Right lobe of liver (tissue), 6 donors: ENCODE data around the gene SEMA3A. TPM values are rescaled to one million over a fixed set of nuclear protein-coding genes. Genes with fewer than 3 reads are reported as not detected.

Experiments
- ATAC-seq, 4 donors: fragments of 200-7000 bp; cut with Tn5 transposase; one replicate each; pipeline ENCODE4 v1.9.1; 2020; ENCODE audit warnings: mild to moderate bottlenecking in 4 of 4, moderate library complexity in 4 of 4
- DNase-seq, 3 donors: peaks; one replicate each; pipeline ENCODE4 v3.0.0-alpha.2; 2020
- H3K27ac ChIP-seq, 3 donors: fragments of 200-600 bp; one replicate each; pipeline ENCODE4 v1.8.0; 2022
- H3K27me3 ChIP-seq, 2 donors: fragments of 200-600 bp; one replicate each; pipeline ENCODE4 v1.8.0; 2022
- H3K36me3 ChIP-seq, 4 donors: fragments of 200-600 bp; sonication (generic) in 1 of 4; one replicate each; pipeline versions ENCODE4 v1.5.1 to v1.8.0; 2017 to 2022; ENCODE audit warnings: control low read depth in 1 of 4
- H3K4me1 ChIP-seq, 4 donors: fragments of 200-600 bp; sonication (generic) in 1 of 4; one replicate each; pipeline versions ENCODE4 v1.5.1 to v1.8.0; 2017 to 2022; ENCODE audit warnings: control low read depth in 1 of 4
- H3K4me3 ChIP-seq, 3 donors: fragments of 200-600 bp; one replicate each; pipeline ENCODE4 v1.8.0; 2022
- H3K9me3 ChIP-seq, 4 donors: fragments of 200-600 bp; sonication (generic) in 1 of 4; one replicate each; pipeline versions ENCODE4 v1.5.1 to v1.8.0; 2017 to 2022; ENCODE audit warnings: control low read depth in 1 of 4
- CTCF ChIP-seq, 4 donors: fragments of 200-600 bp in 3 of 4; fragments of 450-650 bp in 1 of 4; IDR thresholded peaks; one replicate each; pipeline versions ENCODE4 v1.5.1 to v1.8.0; 2016 to 2022; ENCODE audit warnings: antibody characterized with exemption in 4 of 4, mild to moderate bottlenecking in 2 of 4
- POLR2A ChIP-seq: fragments of 450-650 bp; IDR thresholded peaks from one replicate; pipeline ENCODE4 v1.6.1; 2017; ENCODE audit warnings: antibody characterized with exemption, mild to moderate bottlenecking
- WGBS: methylation state at CpG from one replicate; pipeline ENCODE4 v1.1.6; 2018; ENCODE audit warnings: low coverage, low lambda C conversion rate; ENCODE audit not compliant: insufficient coverage; ENCODE audit errors: missing lambda C conversion rate; 5-methylcytosine and 5-hydroxymethylcytosine counted together
- intact Hi-C, 2 donors: fragments of 100-400 bp; cut with DNase I; formaldehyde crosslinking; loops; one replicate each; pipeline versions ENCODE4 v1.11.2 to v1.14.1; 2022
- total RNA-seq, 6 experiments: library from RNA; depleted of rRNA in 2 of 6; stranded (reverse); fragments of >200 nt in 2 of 6; fragmentation: NEBNext Ultra II Directional in 3 of 6; extraction: Animal tissue kit (Norgen Biotek cat#: 25700) in 3 of 6; gene quantifications; one replicate each; pipeline versions ENCODE4 v1.1.0 to v1.2.4, GENCODE V29; 2016 to 2023
- donor health status: DM: no; HTN: yes; CAD: no.
- donor health status: DM: no; HTN: no; CAD: no.
- donor health status: DM: no; HTN: no; CAD: no.
- donor health status: DM: no; HTN: yes; CAD: no.
- donor health status: DM: no; HTN: yes; CAD: no.

Gene SEMA3A
- total RNA-seq, 6 experiments from 2014 or later = 0.12 to 0.57 (median 0.29) TPM; not detected in 1

DNA sequence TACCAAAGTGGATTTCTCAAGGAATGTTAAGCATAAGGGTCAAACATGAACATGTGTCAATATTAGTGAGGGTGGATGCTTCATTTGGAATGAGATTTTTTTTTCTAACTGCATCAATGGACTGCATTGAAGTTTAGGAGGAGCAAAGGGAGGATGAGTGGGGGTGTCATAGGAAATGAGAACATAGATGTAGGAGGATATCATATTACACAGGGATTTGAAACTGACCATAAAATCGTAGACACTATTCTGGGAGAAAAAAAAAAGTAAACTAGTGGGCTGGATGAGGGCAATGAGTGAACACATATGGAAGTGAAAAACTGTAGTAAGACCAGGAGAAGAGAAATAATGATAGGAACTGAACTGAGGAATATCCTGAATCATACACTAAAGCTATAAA lies 109.4 kb downstream of the SEMA3A start:
- TF ChIP-seq POLR2A = no peak
- no peak for TF ChIP-seq CTCF (IDR thresholded peaks at IDR 0.05)
- H3K9me3 ChIP-seq = no peaks in the 10 kb centered on the region
- H3K4me1 ChIP-seq = no peaks in the 10 kb centered on the region
- H3K27me3 ChIP-seq = no peaks in the 10 kb centered on the region
- 13% methylated on average over 1 of the region's 1 CpG for WGBS
- DNase-seq (no peak), ATAC-seq (no peak)
- H3K27ac ChIP-seq = no peak overlapping the region
- H3K36me3 ChIP-seq = no peaks in the 10 kb centered on the region
- H3K4me3 ChIP-seq = no peak overlapping the region
- intact Hi-C loops = no loop called here

- WGBS = 42% methylated on average over 2 of the region's 2 CpGs
- DNase-seq (no peak), ATAC-seq (no peak)
- no peaks in the 10 kb centered on the region for H3K27me3 ChIP-seq
- H3K4me3 ChIP-seq = no peak overlapping the region
- no peaks in the 10 kb centered on the region for H3K9me3 ChIP-seq
- no peaks in the 10 kb centered on the region for H3K36me3 ChIP-seq
- no peak overlapping the region for H3K27ac ChIP-seq
- TF ChIP-seq POLR2A (no peak), CTCF (IDR thresholded peaks at IDR 0.05) (no peak)
- H3K4me1 ChIP-seq = no peaks in the 10 kb centered on the region
- intact Hi-C loops = no loop called here
Measured at GRCh38 chr7:84083846-84084245, 110.7 kb downstream of the SEMA3A start.

GRCh38 chr7:84081973-84082522 lies 112.5 kb downstream of the SEMA3A start:
- Histone ChIP-seq H3K27ac (no peak overlapping the region), H3K36me3 (no peaks in the 10 kb centered on the region), H3K9me3 (no peaks in the 10 kb centered on the region), H3K4me1 (no peaks in the 10 kb centered on the region), H3K27me3 (no peaks in the 10 kb centered on the region), H3K4me3 (no peak overlapping the region)
- WGBS = 41% methylated on average over 3 of the region's 3 CpGs
- ATAC-seq (no peak), DNase-seq (no peak)
- no peak for TF ChIP-seq CTCF (IDR thresholded peaks at IDR 0.05)
- no peak for TF ChIP-seq POLR2A
- intact Hi-C loops = no loop called here

GRCh38 chr7:84077336-84077735 lies 117.3 kb downstream of the SEMA3A start:
- DNase-seq (no peak), ATAC-seq (no peak)
- Histone ChIP-seq H3K27ac (no peak overlapping the region), H3K9me3 (no peaks in the 10 kb centered on the region), H3K27me3 (no peaks in the 10 kb centered on the region), H3K36me3 (no peaks in the 10 kb centered on the region), H3K4me3 (no peak overlapping the region), H3K4me1 (no peaks in the 10 kb centered on the region)
- WGBS = 57% methylated on average over 4 of the region's 4 CpGs
- TF ChIP-seq POLR2A = no peak
- no peak for TF ChIP-seq CTCF (IDR thresholded peaks at IDR 0.05)
- intact Hi-C loops = no loop called here

GRCh38 chr7:84076219-84076618 lies 118.4 kb downstream of the SEMA3A start:
- no peaks in the 10 kb centered on the region for H3K36me3 ChIP-seq
- no peak overlapping the region for H3K4me3 ChIP-seq
- intact Hi-C loops = no loop called here
- ATAC-seq (no peak), DNase-seq (no peak)
- no peak for TF ChIP-seq CTCF (IDR thresholded peaks at IDR 0.05)
- TF ChIP-seq POLR2A = no peak
- no peaks in the 10 kb centered on the region for H3K4me1 ChIP-seq
- H3K27ac ChIP-seq = no peak overlapping the region
- H3K27me3 ChIP-seq = no peaks in the 10 kb centered on the region
- 60% methylated on average over 1 of the region's 1 CpG for WGBS
- H3K9me3 ChIP-seq = no peaks in the 10 kb centered on the region
